KMS-11 (cell line): Measurements from ENCODE around the gene RCBTB2.

Experiments used
- H2AFZ ChIP-seq: fragments of 200-600 bp; sonication (generic); 2 replicates; pipeline ENCODE4 v1.6.1; 2016; ENCODE audit warnings: antibody characterized with exemption, mixed run types, low read depth
- H3K27ac ChIP-seq: fragments of 200-600 bp; sonication (generic); 2 replicates; pipeline ENCODE4 v1.6.1; 2016; ENCODE audit warnings: mild to moderate bottlenecking, mixed run types
- H3K27me3 ChIP-seq: fragments of 200-600 bp; sonication (generic); 2 replicates; pipeline ENCODE4 v1.6.1; 2017; ENCODE audit warnings: mild to moderate bottlenecking, low read depth, mixed run types, moderate library complexity; ENCODE audit not compliant: insufficient read depth
- H3K36me3 ChIP-seq: fragments of 200-600 bp; sonication (generic); 2 replicates; pipeline ENCODE4 v1.6.1; 2017; ENCODE audit warnings: mild to moderate bottlenecking, mixed run types; ENCODE audit not compliant: insufficient read depth
- H3K4me1 ChIP-seq: fragments of 200-600 bp; sonication (generic); 2 replicates; pipeline ENCODE4 v1.6.1; 2016; ENCODE audit warnings: mild to moderate bottlenecking, low read depth, mixed run types; ENCODE audit not compliant: poor library complexity, severe bottlenecking
- H3K4me2 ChIP-seq: fragments of 200-600 bp; sonication (generic); 2 replicates; pipeline ENCODE4 v1.7.0; 2016; ENCODE audit warnings: mild to moderate bottlenecking, mixed run types
- H3K4me3 ChIP-seq: fragments of 200-600 bp; sonication (generic); IDR thresholded peaks from 2 replicates; pipeline ENCODE4 v1.6.1; 2017; ENCODE audit warnings: low read depth, low read length, mixed read lengths; ENCODE audit not compliant: insufficient read depth
- H3K79me2 ChIP-seq: fragments of 200-600 bp; sonication (generic); 2 replicates; pipeline ENCODE4 v1.6.1; 2016; ENCODE audit warnings: low read depth, mixed run types; ENCODE audit not compliant: insufficient read depth
- H3K9ac ChIP-seq: fragments of 200-600 bp; sonication (generic); 2 replicates; pipeline ENCODE4 v1.6.1; 2016; ENCODE audit warnings: mild to moderate bottlenecking, mixed run types
- H4K20me1 ChIP-seq: fragments of 200-600 bp; sonication (generic); 2 replicates; pipeline ENCODE4 v1.6.1; 2016; ENCODE audit warnings: mild to moderate bottlenecking, mixed run types; ENCODE audit not compliant: insufficient read depth
- TF ChIP-seq, protein P1 (sequence below): fragments of 200-600 bp; sonication (generic); conservative IDR thresholded peaks from 2 replicates; pipeline ENCODE4 v1.6.1; 2017; ENCODE audit warnings: low read depth, mild to moderate bottlenecking, antibody characterized with exemption, low read length, moderate library complexity, mixed read lengths

RCBTB2 gene

DNA sequence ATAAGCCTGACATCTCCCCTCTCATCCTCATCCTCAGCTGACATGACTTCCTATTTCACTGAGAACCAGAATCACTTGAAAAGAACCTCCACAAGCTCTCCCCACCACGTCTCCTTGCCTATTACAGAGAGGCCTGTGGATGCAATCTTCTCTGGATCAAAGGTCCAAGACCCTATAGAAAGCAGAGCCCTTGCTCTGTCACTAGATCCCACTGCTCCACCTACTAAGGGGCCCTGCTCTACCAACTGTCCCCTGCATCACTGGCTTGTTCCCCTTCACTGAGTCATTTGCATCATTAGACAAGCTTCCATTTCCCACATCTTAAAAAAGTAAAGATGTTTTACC is 40.8 kb downstream of the RCBTB2 start:
- Histone ChIP-seq H3K27me3 (no peaks in the 10 kb centered on the region), H3K4me1 (no peaks in the 10 kb centered on the region), H3K36me3 (no peaks in the 10 kb centered on the region), H3K4me3 (no peak overlapping the region), H3K27ac (no peak overlapping the region), H2AFZ (peak overlapping the region; percentile 50), H3K4me2 (peak overlapping the region; percentile 59), H3K79me2 (no peaks in the 10 kb centered on the region), H4K20me1 (no peaks in the 10 kb centered on the region), H3K9ac (no peak overlapping the region)
- TF ChIP-seq, protein P1, sequence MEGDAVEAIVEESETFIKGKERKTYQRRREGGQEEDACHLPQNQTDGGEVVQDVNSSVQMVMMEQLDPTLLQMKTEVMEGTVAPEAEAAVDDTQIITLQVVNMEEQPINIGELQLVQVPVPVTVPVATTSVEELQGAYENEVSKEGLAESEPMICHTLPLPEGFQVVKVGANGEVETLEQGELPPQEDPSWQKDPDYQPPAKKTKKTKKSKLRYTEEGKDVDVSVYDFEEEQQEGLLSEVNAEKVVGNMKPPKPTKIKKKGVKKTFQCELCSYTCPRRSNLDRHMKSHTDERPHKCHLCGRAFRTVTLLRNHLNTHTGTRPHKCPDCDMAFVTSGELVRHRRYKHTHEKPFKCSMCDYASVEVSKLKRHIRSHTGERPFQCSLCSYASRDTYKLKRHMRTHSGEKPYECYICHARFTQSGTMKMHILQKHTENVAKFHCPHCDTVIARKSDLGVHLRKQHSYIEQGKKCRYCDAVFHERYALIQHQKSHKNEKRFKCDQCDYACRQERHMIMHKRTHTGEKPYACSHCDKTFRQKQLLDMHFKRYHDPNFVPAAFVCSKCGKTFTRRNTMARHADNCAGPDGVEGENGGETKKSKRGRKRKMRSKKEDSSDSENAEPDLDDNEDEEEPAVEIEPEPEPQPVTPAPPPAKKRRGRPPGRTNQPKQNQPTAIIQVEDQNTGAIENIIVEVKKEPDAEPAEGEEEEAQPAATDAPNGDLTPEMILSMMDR: no peak

DNA sequence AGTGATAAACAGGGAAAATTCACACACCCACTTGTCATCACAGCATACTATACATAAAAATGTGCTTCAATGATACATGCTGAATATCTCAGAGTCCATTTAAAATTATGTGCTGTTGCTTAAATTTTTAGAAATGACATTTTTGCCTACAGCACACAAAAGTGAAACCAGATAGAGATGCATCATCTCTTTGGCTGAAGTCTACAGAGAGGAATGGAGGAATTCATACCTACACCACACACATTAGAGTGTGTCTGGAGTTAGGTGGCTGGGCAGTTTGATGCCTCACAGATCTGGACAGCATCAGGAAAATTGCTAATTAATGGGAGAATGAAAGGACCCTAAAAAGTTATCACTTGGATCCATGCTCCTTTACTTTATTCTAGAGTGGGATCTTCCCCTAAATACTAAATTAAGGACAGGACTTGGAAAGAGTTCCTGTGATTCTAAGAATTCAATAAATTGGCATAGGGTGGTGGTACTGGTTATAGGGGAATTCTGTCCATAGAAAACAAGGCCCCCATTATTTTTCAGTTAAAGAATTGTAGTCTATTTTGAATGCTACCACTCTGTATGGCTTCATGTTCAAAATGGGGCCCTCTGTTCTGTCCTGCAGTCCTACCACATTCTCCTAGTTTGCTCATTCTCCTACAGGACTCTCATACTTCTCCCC is 41.3 kb downstream of the RCBTB2 start:
- no peak overlapping the region for H3K9ac ChIP-seq

DNA sequence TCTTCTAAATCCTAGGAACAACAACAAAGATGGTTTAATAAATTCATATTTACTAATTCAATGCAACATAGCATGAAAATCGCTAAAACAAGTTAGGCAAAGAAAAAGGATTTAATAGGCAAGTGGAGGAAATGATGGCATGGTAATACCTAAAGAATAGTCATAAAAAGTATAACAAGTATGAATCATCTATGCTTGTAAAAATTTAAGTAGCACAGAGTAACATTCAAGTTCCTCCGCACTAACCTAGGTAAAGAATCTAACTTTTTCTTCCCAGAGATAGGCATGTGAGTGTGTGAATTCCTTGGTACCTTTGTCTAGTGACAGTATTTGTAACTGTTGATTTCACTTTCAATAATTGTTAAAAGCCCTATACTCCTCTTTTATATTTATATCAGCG is 42.6 kb downstream of the RCBTB2 start:
- no peaks in the 10 kb centered on the region for H3K4me1 ChIP-seq
- no peaks in the 10 kb centered on the region for H4K20me1 ChIP-seq
- H3K27ac ChIP-seq: no peak overlapping the region
- H3K36me3 ChIP-seq: no peaks in the 10 kb centered on the region
- no peaks in the 10 kb centered on the region for H3K27me3 ChIP-seq
- H3K4me3 ChIP-seq: no peak overlapping the region
- H3K79me2 ChIP-seq: no peaks in the 10 kb centered on the region
- H3K4me2 ChIP-seq: no peak overlapping the region
- H2AFZ ChIP-seq: no peak overlapping the region
- TF ChIP-seq, protein P1: no peak
- H3K9ac ChIP-seq: no peak overlapping the region

More for the DNA sequence above, 41.3 kb downstream of the RCBTB2 start:
- Histone ChIP-seq H2AFZ (peak overlapping the region; percentile 50; the same call in 1 of the 2 replicates), H3K27ac (no peak overlapping the region), H3K27me3 (no peaks in the 10 kb centered on the region), H3K4me3 (no peak overlapping the region), H3K36me3 (no peaks in the 10 kb centered on the region), H3K79me2 (no peaks in the 10 kb centered on the region), H3K4me2 (peak overlapping the region; percentile 59), H4K20me1 (no peaks in the 10 kb centered on the region), H3K4me1 (no peaks in the 10 kb centered on the region)
- TF ChIP-seq, protein P1: no peak

DNA sequence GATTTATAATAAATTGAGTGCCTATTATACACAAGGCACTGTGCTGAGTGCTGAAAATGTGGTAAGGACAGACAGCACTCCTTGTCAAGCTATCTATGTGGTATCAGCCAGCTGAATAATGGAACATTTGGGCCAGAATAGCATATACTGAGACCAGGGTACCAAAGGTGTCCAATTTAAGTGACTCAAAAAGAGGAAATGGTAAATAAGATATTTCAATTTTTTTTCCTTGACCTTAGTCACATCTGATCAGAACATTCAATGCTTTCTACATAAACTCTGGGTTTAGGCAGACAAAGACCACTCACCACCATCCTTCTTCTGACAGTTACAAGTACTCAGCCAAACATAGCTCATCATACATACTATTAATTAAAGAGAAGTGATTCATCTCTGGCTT is 43.2 kb downstream of the RCBTB2 start:
- Histone ChIP-seq H3K79me2 (no peaks in the 10 kb centered on the region), H3K36me3 (no peaks in the 10 kb centered on the region), H3K9ac (no peak overlapping the region), H4K20me1 (no peaks in the 10 kb centered on the region), H3K4me1 (no peaks in the 10 kb centered on the region), H2AFZ (no peak overlapping the region), H3K4me3 (no peak overlapping the region), H3K4me2 (no peak overlapping the region), H3K27me3 (no peaks in the 10 kb centered on the region), H3K27ac (no peak overlapping the region)
- TF ChIP-seq, protein P1: no peak
